Measurements from ENCODE around the gene DCHS2. TPM values are rescaled to one million over a fixed set of nuclear protein-coding genes. Genes with fewer than 3 reads are reported as not detected.

The DCHS2 gene
- total and polyA plus RNA-seq, 2 of the 8 experiments (the other 6 are each of a cell fraction or from before 2014, with no cell fraction given), result 0.54 to 2.6 TPM

DNA sequence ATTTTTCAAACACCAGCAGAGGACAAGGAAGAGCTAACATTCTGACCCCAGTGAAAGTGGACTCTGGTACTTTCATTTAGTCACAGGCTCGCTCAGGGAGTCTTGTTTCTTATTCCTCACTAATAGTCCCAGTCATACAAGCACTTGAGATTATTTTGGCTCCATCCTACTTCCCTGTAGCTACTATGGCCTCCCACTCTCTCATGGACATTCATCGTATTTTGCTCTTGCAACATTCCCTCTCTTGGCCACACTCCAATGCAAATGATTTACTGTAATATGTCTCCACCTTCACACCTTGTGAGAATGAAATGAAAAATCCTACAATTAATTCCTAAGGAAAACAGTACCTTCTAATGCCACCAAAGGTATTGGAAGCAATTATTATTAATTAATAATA lies 37.3 kb upstream of the DCHS2 start:
- CTCF ChIA-PET (ENCODE audit: partially characterized antibody), result interaction anchor here (0.7 to 1.7 kb wide), 7 partner anchors 26 to 127 kb away, joined by 3 to 9 read pairs (median 3); no protein-coding TSS in a partner anchor
- no peak for FAIRE-seq

More for the DNA sequence above, 37.3 kb upstream of the DCHS2 start:
- Histone ChIP-seq H3K79me1 (ENCODE audit: low read depth, low read length) (no peaks in the 10 kb centered on the region), H2BK120ac (replicated peaks; ENCODE audit: low read depth, low read length) (no peak overlapping the region), H4K8ac (ENCODE audit: extremely low read depth, insufficient read depth, low read length) (no peak overlapping the region), H2BK15ac (ENCODE audit: low read length) (no peak overlapping the region), H3K9ac (replicated peaks in 1 of 4; ENCODE audit: extremely low read depth in 1 of 4, low read depth in 3 of 4, low read length in 3 of 4) (no peak overlapping the region), H3K27ac (ENCODE audit: low read depth, low read length) (no peak overlapping the region), H2BK20ac (ENCODE audit: low read length) (no peak overlapping the region), H3K4me2 (ENCODE audit: insufficient read depth in 1 of 2, low read depth in 2 of 2, low read length in 2 of 2) (no peak overlapping the region), H3K4me1 (replicated peaks in 1 of 4; ENCODE audit: control insufficient read depth in 3 of 4, insufficient read depth in 4 of 4, low read length in 3 of 4) (no peaks in the 10 kb centered on the region), H4K20me1 (replicated peaks in 1 of 2; ENCODE audit: control insufficient read depth in 1 of 2, insufficient read depth in 2 of 2, low read length in 2 of 2) (no peaks in the 10 kb centered on the region), H4K91ac (replicated peaks; ENCODE audit: insufficient read length, low read length) (no peak overlapping the region), H2BK12ac (ENCODE audit: low read depth, low read length) (no peak overlapping the region), H3K14ac (ENCODE audit: insufficient read length) (no peak overlapping the region), H3K23me2 (ENCODE audit: low read depth, low read length) (no peaks in the 10 kb centered on the region), H4K5ac (ENCODE audit: insufficient read length, low read depth, low read length) (no peak overlapping the region), H3K4me3 (ENCODE audit: extremely low read depth in 1 of 4, insufficient read depth in 2 of 4, low read depth in 3 of 4, low read length in 4 of 4) (no peak overlapping the region), H3K56ac (replicated peaks; ENCODE audit: insufficient read length, low read depth, low read length) (no peak overlapping the region), H2AFZ (ENCODE audit: low read length) (no peak overlapping the region), H3K23ac (ENCODE audit: insufficient read length) (no peak overlapping the region), H3K9me3 (ENCODE audit: insufficient read depth in 2 of 2, low read depth in 1 of 2, low read length in 1 of 2) (no peaks in the 10 kb centered on the region), H2AK5ac (ENCODE audit: low read depth, low read length) (no peak overlapping the region), H3K79me2 (ENCODE audit: control insufficient read depth in 1 of 2, insufficient read depth in 2 of 2, low read length in 2 of 2) (no peaks in the 10 kb centered on the region), H2BK5ac (ENCODE audit: low read depth, low read length) (no peak overlapping the region), H3K18ac (ENCODE audit: extremely low read depth, low read length) (no peak overlapping the region), H3K4ac (replicated peaks; ENCODE audit: insufficient read length, low read depth, low read length) (no peak overlapping the region), H3K36me3 (ENCODE audit: control insufficient read depth in 2 of 4, insufficient read depth in 4 of 4, low read length in 3 of 4) (no peaks in the 10 kb centered on the region), H3K27me3 (replicated peaks in 1 of 4; ENCODE audit: control insufficient read depth in 3 of 4, extremely low read depth in 1 of 4, insufficient read depth in 3 of 4, low read length in 3 of 4) (no peaks in the 10 kb centered on the region)
- DNase-seq (ENCODE audit: low read depth in 1 of 2, low spot score in 2 of 2), result no peak
- 88% methylated on average over 2 of the region's 2 CpGs; no CpG with 5 or more reads in 1 of the 2 experiments for WGBS, 2 experiments (ENCODE audit: extremely low coverage in 1 of 2, insufficient coverage in 1 of 2, insufficient read length in 1 of 2, insufficient replicate concordance in 2 of 2, low coverage in 1 of 2, low lambda C conversion rate in 2 of 2, missing lambda C conversion rate in 1 of 2)
- POLR2A ChIA-PET (ENCODE audit: partially characterized antibody), result no interaction called here
- TF ChIP-seq BCL11A (IDR thresholded peaks at IDR 0.05; ENCODE audit: low read depth in 2 of 2, low read length in 2 of 2) (no peak), CBX5 (IDR thresholded peaks at IDR 0.05; ENCODE audit: low read depth, low read length) (no peak), SP4 (IDR thresholded peaks at IDR 0.05; ENCODE audit: low read length) (no peak), POLR2AphosphoS5 (IDR thresholded peaks at IDR 0.05; ENCODE audit: low read depth, low read length) (no peak), ZNF274 (IDR thresholded peaks at IDR 0.05; ENCODE audit: borderline replicate concordance, extremely low read depth, low read length) (no peak), TCF12 (IDR thresholded peaks at IDR 0.05; ENCODE audit: low read depth, low read length) (no peak)

All from H1 (cell line).